HPDE6-E6E7 (cell line): Measurements from ENCODE around the gene NEDD4L.

Source experiments
- DNase-seq: peaks from one replicate; pipeline ENCODE4 v3.0.0; 2011; ENCODE audit warnings: missing footprints; ENCODE audit errors: extremely low spot score

NEDD4L gene

DNA sequence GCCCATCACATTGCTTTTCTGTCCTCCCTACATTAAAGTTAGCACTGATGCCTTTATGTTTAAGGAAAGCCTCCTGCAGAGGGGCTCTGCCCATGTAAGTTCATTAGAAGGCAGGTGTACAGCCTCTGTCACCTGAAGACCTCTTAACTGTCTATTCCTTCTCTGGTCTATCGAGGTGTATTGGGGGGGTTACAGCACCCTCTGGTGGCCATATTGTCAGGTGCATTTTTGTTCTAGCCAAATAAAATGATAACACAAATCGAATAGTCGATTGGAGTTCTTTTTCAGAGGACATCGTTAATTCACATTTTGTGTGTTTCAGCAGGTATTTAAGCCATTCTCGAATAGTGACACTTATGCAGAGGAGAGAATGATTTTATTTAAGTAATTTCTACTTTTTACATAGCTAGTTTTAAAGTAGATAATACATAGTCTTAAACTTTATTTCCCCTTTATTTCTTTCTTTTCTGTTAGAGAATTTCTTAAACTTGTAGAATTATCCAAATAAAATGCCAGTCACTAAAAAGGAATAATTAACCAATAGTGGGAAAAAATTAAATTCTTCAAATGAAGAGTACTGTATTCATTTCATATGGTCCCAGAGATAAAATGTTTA, 136.8 kb downstream of the NEDD4L start:
- DNase-seq: no peak

DNA sequence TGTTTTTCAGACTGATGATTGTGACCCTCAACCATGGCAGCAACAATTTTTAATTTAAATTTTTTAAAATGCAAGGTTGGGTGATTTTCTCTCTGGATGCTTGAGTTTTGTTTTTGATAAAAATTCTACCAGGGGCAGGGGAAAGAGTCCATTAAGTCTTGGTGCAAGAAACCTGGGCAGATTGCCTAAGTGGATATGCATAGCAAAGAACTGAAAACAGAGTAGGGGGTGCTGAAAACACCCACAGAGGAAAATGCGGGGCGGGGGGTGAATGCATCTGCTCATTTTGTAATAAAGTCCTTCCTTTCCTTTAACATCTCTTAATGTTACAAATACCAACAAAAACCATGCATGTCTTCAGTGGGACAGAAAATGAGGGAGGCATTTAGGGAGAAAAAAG, 138.0 kb downstream of the NEDD4L start:
- no peak for DNase-seq

DNA sequence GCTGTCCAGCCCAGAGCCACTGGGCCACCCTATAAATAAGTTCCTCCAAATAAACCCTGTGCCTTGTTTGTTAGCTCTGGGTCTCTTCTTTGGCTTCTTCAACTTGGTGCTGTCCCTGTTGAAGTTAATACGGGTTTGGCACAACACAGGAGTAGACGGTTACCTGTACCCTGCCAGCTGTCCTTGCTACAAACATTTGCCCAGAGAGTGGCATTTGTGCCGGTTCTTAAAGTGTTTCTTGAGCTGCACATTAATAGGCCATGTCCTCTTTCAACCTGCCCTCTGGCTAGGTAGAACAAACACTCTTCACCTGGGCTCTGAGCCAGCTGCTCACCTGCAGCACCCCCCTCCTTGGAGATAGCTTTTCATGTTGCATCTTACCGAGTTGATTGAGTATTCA, 139.2 kb downstream of the NEDD4L start:
- no peak for DNase-seq

DNA sequence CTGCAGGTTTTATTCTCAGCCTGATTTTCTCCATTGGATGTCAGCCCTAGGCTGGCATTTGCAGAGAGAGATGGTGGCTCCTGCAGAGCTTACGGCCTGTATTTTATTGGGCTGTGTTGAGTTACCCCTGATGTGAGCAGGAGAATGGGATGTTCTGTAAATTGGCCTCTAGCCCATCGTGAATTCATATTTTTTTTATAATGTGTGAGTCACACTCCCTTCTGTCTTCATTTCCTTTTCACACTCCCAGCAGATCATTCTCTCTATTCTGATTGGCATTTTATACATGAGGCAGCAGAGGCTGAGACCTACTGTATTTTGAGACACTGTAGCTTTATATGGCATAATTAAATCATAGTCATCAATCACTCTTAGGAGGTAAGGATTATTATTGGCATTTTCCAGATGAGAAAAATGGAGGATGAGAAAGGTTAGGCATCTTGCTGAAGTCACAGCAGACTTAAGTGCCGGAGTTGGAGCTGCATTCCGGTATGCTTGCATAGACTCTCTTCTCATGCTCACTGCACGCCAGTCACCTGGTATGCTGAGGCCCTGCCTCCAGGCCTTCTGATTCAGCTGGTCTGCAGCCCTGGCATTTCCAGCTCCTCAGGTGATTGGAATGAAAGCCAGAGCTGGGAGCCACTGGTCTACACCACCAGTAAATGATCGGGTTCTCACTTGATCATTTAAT, 142.4 kb downstream of the NEDD4L start:
- peak; percentile 91 for DNase-seq

DNA sequence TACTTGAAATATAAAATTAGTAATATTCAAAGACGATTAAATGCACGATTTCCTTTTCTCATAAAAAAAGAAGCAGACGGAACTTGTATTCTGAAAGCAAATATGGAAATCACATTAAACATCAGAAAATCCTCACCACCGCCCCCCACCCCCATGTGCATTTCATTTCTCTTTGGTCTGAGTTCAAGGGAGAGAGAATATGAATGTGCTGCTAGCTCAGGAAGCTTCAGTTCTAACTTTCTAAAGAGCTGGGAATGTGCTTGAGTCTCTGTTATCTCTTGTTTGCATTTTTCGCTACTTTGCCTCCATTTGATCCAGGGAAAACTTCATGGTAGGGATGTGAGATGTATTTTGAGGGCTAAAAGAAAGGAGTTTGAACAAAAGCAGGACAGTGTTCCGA, 143.6 kb downstream of the NEDD4L start:
- DNase-seq: no peak

DNA sequence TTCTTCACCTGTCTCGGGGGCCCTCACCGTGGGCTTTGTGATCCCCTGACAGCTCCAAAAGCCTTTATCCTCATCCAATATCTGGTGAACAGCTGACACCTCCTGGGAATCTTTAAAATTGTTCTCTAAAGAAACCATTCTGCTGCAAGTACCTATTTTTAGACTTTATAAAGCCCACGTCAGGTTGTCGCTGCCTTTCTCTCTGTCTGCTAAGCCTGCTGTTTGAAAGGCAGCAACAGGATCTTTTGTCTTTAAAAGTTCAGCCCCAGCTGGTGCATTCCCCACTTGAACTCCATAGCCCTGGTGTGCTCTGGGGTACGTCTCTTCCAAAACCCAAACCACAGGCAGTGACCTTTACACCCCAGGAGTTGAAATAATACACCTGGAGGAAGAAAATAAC, 145.0 kb downstream of the NEDD4L start:
- DNase-seq: no peak

DNA sequence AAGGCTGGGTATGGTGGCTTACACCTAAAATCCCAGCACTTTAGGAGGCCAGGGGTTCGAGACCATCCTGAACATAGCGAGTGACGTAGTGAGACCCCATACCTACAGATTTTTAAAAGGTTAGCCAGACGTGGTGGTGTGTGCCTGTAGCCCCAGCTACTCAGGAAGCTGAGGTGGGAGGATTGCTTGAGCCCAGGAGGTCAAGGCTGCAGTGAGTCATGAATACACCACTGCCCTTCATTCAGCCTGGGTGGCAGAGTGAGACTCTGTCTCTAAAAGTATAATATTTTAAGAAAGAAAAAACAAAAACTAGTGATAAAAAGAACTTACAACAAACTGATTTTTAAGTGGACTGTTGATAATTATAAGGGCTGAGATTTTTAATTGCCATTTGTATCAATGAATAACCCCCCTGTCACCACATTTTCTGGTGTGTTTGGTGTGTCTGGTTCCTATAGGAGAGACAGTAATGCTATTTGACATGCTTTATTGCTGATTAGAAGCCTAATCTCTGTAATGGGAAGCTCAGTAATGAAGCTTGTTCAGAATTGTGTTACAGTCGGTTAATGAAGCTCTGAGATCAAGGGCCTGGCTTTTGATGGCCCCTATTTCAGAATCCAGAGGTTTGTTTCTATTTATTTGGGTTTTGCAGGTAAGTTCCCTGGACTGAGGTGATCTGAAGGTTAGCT, 147.0 kb downstream of the NEDD4L start:
- DNase-seq: no peak

DNA sequence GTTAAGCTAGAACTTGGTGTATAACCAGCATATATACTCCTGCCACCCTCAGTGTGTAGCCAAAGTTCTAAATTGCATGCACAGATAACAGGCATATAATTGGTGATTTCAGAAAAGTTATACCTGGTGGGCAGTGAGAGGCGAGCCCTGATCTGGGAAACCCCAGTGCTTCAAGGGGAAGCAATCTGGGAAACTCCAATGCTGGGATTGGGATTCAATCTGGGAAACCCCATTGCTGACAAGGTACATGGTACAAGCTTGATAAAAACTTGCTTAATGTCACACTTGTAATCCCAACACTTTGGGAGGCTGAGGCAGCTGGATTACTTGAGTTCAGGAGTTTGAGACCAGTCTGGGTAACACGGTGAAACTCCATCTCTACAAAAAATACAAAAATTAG, 147.6 kb downstream of the NEDD4L start:
- DNase-seq: no peak

DNA sequence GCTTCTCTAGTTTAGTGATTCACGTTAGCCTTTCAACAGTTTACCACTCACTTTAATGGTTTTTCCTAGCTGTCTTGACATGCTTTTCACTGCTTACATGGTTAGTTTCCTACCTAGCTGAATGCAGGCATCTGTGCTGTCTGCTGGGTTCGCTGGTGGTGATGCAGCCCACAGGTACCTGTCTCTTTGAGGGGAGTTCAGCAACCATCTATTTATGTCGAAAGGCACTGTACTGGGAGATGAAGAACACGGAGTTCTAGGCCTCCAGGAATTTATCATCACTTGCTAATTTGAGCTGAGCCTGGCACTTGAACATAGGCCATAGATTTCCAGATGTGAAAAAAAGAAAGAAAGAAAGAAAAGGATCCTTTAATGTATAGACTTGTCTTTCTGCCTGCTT, 148.5 kb downstream of the NEDD4L start:
- DNase-seq: no peak

DNA sequence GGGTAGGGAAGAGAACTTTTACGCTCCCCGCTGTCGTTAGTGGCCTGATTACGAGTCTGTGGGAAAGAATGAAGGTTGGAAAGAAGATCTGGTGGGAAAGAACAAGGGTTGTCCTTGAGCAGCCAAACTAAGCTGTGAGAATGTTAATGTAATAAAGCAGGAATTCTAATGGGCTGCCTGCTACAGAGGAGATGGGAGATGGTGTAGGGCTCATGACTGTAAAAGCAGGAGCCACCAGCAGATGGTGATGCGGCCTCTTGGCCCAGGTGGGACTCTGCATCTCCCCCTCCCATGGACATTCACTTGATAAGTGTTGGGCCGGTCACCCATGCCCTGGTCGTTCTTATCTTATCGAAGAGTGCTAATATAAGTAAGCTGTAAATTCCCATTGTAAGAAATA, 150.0 kb downstream of the NEDD4L start:
- DNase-seq: no peak

DNA sequence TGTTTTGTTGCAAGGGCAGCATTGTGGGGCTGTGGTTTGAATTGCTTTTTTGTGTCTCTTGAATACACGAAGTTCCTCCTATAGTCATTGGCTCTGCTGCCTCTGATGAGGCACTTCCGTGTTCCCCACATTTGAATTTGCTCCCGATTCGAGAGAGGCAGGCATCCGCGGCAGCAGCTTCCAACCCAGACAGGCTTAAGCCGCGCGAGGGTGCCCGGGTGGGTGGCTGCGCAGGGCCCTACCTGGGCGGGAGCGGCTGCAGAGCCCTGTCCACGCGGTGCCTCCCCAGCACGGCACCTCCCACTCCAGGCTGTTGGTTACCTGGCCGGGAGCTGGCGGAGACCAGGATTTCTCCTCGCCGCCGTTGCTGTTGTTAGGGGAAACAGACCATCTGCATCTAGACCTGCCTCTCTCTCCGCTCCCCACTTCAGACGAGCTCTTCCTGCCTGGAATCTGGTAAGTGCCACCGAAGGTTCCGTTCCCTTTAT, 151.3 kb downstream of the NEDD4L start:
- peak; percentile 60 for DNase-seq

DNA sequence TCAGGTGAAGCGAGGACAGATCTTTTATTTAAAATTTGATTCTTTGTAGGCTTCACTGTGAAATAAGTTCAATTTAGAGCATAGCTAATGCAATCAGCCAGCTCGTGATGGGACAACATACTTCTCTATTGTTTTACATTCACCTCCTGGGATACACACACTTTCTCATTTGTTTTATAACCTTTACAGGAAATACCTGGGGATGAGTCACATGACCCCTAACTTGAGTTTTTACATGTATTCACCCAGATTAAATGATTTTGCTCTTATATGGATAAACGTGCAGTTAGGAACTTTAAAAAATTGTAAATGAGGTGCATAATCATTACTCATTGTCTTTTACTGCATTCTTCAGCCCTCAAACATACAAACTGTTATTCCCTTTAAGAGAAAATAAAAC, 152.1 kb downstream of the NEDD4L start:
- DNase-seq: no peak

DNA sequence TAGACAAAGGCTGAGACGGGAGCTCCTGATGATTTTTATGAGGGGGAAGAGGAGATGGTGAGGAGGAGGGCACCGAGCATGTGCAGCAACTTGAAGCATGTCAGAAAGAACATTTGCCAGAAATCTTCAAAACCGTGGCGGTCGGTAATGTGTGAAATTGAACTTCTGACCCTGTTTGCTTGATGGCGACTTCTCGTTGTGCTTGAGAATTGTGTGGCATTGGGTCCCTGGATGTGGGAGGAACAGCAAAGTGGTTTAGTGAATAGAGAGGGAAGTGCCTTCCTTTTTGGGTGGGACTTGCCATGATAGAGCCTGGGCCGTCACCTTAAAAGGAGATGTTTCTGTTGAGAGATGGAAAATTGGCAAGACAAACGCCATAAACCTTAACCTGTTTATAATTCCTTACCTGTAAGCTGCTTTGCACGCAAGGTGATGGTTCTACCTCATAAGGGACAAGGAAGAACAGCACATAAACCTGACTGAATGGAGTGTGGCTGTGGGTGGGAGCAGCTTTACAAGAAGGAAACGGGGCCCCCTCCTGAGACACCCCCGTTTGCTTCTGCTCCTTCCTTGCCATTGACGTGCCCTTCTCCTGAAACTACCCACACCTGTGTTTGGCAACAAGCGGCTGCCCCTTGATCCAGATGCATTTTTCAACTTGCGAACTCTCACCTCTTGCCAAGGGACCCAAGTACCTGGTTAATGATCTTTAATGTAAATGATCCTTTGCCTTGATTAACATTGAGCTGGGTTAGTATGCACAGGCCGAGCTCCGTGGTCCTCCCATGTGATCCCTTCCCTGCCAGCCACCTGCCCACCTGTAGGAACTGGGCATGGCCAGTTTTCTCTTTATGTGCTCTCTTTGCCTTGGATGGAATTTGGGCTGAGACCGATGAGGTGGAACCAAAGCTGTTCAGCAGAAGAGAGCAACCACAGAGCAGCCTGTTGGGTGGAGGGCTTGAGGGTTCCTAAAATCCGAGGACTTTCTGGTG, 153.2 kb downstream of the NEDD4L start:
- DNase-seq: no peak

DNA sequence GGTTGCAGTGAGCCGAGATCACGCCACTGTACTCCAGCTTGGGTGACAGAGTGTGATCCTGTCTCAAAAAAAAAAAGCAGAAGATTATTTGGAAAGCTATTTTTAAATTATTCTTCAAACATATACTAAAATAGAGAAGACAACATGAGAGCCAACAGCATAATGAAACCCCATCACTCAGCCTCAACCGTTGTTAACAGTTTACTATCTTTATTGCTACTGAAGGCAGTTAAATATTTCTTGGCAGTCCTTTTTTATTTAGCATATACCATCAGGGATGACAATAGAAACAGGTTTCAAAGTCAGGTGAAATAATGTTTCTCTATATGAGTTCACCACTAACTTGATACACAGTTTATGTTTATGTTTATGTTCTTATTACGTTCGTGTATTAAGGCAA, 157.2 kb downstream of the NEDD4L start:
- no peak for DNase-seq

DNA sequence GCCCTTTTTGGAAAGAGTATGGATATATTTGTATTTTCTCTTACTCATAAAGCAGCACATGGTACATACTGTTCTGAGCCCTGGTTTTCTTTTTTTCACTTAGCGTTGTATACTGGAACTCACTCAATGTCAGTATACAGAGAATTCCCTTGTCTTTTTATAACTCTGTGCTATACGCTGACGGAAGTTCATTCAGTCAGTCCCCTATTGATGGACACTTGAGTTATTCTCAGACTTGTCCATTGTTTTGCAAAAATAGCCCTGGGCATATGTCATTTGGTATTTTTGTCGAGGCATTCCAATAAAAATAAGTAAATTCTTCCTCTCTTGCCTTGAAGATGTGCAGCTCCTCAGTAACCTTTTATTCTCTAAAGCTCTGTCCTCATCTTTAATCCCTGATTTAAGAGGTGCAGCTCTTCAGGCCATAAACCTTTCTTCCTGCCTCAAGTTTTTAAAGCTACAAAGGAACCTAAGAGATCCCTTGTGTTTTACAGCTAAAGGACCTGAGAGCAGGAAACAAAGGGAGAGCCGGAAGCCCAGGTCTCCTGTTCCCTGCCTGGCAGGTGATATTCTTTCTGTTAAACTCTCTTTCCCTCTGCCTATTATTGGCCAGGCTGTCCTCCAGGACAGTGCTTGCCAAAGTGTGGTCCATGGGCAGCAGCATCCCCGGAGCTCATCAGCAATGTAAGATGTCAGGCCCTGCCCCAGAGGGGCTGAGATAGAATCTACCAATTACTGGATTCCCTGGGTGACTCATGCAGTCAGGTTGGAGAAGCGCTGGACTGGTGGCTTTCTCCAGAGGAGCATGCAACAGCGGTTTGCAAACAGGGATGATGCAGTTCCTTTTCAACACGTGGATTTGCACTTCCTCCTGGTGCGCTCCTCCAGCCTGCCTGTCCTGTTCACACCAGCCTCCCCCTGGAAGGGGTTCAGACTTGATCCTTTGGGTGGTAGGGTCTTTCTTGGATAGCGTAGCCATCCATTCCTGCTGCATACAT, 158.0 kb downstream of the NEDD4L start:
- no peak for DNase-seq

DNA sequence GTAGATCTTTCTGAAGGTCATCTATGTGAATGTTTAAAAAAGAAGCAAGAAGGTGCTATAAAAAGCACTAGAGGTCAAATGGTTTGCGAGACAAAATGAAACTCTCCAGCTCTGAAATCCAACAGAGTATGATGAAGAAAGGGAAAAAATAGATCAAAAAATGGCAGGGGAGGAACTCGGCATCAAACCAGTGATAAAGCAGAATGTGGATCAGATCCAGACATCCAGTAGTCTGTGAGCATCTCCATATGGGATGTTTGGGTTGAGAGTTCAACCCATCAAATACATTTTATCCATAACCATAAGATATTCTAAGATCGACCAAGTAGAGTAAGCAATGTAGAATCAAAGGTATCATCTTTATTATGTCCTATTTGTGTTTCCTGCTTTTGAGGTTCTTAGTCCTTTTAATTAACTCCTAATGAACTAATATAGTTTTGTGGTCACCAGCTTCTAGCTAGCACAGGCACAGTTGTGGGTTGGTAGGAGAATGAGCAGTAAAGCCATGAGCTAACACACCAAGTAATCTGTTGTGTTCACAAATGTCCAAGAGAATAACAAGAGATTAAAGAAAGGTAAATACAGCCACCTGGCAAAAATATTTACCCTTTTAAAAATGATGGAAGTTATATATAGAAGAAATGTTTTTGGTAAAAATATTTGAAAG, 160.9 kb downstream of the NEDD4L start:
- no peak for DNase-seq

DNA sequence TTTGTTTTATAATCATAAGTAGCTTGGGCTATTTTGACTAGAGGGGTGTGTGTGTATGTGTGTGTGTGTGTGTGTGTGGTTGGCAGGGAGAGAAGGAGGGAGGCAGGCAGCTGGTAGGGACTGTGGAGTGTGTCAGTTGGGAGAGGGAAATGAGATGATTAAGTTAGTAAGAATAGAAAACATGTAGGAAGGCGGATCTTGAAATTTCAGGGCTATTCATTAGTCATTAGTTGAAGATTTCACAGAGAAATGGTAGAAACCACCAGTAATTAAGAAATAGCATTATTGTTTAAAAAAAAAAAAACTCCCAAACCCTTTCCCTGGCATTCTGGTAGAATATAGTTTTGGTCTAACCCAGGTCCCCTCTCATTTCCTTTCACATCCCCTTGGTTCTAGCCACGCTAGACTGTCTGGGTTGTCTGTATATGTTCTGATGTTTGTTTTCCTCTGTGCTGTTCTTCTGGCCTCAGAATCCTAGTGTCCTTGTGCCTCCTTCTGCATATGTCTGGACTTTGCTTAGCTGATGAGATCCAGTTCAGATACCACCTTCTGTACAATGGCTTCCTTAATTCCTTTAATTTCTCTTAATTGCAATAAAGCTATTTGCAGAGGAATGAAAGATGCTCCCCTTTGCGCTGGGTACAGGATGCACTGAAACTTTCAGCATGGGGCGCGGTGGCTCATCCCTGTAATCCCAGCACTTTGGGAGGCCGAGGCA, 161.6 kb downstream of the NEDD4L start:
- DNase-seq: no peak

DNA sequence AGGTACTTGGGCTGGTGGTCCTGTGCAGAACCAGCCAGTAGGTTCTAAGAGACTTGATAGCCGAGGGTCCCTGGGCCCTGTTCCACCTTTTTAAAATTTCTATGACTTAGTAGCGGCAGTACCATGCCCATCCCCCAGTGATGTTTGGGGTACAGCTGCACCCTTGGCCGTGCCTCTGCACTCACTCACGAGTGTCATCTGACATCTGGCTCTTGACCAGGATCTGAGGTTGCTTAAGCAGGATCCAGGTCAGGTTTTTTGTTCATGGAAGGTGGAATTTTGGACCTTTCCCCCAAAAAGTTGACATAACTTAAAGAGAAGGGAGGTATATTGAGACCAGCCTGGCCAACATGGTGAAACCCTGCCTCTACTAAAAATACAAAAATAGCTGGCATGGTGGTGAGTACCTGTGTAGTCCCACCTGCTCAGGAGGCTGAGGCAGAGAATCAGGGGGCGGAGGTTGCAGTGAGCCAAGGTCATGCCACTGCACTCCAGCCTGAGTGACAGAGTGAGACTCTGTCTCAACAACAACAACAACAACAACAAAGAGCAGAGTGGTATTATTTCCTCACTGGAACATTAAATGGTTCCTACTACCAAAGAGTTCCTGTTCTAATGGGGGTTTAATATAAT, 163.6 kb downstream of the NEDD4L start:
- DNase-seq: no peak
